GM18909 (cell line): ENCODE results near the gene PARD3B.

ENCODE experiments used
- ATAC-seq: cut with Tn5 transposase; IDR thresholded peaks from one replicate; pipeline ENCODE4 v1.9.1; 2021; ENCODE audit warnings: mild to moderate bottlenecking; ENCODE audit not compliant: unreplicated experiment, poor library complexity

Gene PARD3B

DNA sequence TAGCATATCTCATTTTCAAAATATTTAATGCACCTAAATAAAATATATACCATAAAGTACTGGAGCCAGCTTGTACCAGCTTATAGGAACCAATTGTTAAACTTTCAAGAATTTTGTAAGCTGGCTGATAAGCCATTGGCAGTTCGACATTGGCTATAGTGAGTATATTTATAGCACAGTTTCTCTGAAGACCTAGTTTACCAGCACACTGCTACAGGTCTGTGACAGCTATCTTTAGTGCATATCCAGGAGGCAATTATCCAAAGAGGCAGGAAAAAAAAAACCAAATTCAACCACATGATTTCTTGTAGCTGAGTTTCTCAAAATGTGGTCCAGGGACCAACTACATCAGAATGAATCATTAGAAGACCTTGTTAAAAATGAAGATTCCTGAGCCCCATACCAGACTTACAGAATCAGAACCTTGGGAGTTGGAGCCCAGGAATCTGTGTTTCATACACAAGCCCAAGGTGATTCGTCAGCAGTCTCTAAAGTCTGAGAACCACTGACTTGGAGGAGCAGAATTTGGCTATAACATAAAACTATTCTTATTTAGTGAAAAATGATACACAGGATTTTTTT, 858.1 kb downstream of the PARD3B start:
- no peak for ATAC-seq

DNA sequence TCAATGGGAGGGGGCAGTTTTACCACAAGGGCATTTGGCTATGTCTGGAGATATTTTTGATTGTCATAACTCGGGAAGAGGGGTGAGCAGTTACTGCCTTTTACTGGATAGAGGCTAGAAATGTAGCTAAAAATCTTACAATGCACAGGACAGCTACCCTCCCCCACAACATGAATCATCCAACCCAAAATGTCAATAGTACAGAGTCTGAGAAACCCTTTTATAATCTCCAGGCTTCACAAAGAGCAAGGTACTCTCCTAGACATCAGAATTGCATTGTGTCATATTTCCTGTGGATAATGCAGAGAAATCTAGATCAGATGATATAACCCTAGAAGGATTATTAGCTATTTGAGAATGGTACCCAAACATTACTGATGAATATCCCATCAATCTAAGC, 859.9 kb downstream of the PARD3B start:
- no peak for ATAC-seq

DNA sequence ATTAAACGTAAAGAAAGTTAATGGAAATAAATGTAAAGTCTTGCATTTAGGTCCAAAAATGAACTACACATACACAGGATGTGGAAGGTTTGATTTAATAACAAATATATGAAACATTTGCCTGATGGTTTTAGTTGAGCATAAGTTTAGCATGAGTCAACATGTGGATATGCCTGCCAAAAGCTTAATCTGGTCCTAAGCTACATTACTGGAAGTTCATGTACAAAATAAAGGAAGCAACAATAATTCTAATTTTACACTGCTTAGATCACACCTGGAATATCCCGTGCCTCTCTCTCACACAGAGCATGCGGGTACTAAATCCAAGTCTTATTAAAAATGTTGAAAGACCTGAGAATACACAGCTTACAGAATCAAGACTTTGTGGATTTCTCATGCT, 860.5 kb downstream of the PARD3B start:
- no peak for ATAC-seq

DNA sequence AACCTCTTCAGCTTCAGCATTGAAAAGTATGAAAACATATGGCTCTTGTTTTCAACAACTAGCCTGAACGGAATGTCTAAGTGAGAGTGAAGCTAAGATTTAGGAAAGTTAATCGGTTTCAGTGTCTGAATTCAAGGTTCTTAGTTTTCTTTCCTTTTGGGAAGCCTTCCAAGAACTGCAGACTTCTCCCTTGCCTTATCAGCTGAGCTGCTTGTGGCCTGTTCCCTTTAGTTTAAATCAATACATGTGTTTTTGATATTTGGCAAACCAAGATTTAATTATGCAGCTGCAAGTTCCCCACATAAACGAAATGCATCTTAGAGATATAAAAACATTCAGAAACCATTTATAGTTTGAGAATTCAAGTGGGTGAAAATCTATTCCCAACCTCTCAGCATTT, 862.7 kb downstream of the PARD3B start:
- no peak for ATAC-seq

DNA sequence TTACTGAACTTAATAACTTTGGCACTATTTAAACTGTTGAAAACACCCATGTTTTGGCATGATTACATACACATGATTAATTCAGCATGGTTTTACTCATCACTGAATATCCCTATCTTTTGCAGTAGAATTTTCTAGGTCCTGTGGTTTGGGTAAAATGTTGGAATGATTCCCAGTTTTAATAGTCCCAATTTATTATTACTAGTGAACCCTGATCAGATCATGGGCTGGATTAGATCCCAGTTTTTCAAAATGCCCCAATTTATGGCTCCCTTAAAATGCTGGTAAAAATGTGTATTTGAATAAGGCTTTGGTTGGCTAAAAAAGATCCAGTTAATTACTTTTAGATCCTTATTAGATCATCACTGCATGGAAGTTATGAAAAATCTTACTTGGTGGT, 863.4 kb downstream of the PARD3B start:
- no peak for ATAC-seq

DNA sequence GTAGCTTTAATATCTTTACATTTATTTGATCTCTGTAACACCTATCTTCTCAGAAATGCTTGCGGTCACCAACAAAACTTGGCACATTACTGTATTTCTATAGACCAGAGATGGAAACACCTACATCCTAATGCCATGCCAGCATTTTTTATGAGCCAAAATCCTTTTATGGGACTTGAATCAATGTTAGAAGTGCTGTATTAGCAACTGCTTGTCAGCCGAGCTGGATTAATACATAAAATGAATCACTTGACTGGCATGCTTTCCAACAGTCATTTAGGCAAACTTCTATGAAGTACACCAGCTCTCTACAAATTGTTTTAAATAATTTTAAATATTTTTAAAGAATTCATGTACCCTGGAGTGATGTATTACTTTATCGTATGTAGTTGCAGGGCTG, 864.1 kb downstream of the PARD3B start:
- no peak for ATAC-seq

DNA sequence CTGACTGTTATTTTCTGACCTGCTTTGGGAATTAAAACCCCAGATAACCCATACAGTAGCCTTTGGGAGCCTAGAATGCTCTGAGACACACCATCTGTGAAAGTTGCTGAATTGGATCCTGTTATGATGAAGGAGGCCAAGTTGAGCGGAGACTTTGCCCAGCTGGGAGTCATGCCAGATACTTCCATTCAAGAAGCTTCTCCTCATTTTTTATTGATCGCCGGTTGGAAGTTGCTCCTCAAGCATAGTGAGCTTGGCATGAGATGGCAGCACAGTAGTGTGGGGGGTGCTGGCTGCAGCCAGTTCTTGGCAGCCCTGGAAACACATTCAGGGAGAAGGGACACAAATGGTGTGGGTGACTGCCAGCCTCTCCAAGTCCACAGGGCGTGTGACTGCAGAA, 866.3 kb downstream of the PARD3B start:
- ATAC-seq: no peak

DNA sequence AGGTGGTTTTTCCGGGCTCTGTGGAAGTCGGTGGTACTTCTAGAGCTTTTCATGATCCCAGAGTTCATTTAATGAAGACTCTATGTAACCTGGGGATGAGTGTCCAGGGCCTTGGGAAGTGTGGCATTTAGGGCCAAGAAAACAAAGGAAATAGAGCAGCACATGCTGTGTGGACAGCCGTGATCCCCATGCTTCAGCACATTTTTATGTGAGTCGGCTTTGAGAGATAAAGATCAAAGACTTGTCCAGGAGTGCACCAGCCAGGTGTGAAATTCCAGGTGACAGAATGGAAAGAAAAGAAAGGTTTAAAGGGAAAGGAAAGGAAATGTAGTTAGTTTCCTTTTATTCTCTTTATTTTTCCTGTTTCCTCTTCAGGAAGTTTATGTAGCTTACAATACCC, 879.1 kb downstream of the PARD3B start:
- ATAC-seq: no peak

DNA sequence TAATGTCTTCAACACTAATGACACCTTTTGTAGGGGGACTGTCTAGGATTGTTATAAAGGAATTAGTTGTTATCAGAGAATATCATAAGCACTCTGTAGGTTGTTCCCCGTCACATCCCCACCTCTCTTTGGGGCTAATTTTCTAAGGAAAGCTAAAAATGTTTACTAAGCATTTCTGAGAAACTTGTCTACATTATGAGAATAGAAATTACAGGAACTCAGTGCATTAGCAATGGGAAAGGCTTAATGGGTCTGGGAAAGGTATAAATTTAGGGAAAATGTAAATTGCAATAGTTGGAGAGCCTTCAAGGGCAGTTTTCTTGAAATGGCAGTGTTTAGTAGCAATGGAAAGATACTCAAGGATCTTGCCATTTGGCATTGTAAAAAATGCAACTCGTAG, 879.8 kb downstream of the PARD3B start:
- ATAC-seq: no peak

DNA sequence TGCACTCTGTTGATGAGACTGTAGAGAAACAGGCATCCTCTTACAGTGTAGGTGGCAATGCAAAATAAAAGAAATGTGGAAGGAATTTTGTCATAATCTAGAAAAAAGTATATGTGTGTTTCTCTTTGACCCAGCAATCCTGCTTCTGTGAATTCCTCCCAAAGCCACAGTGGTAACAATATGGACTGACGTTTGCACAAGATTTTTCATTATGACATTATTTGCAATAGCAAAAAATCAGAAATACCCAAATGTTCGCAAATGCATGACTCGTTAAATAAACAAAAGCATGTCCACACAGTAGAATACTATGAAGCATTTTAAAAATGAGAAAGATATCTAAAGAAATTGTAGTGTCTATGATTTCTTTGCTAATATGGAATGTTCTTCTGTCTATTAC, 881.8 kb downstream of the PARD3B start:
- no peak for ATAC-seq

DNA sequence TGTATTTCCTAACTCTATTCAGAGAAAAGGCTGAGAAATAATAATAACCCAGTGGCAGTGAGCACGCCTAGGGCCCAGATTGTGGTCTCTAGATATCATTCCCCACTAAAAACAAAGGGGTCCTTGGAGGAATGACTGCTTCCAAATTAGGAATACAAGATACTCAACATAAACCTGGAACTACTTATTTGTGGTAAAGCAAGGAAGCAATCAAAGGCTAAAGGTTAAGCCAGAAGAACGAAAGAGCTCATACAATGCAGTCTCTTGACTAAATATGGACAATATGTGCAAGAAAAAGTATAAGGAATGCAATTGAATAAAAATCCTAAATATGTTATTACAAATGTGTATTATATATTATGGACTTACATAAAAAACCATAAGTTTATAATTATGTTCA, 883.5 kb downstream of the PARD3B start:
- ATAC-seq: no peak

DNA sequence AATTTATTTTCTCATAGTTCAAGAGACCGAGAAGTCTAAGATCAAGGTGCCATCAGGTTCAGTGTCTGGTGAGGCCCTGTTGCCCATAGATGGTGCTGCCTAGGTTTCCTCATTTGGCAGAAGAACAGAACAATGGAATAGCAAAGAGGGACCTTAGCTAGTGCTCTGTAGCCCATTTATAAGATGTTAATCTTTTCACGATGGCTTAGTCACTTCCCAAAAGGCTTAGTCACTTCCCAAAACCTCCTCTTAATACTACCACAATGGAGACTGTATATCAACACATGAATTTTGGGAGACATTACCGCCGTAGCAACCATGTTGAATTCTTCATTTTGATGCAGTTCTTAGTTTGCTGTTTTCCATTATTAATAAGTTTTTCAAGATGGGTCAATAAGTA, 890.7 kb downstream of the PARD3B start:
- ATAC-seq: no peak

DNA sequence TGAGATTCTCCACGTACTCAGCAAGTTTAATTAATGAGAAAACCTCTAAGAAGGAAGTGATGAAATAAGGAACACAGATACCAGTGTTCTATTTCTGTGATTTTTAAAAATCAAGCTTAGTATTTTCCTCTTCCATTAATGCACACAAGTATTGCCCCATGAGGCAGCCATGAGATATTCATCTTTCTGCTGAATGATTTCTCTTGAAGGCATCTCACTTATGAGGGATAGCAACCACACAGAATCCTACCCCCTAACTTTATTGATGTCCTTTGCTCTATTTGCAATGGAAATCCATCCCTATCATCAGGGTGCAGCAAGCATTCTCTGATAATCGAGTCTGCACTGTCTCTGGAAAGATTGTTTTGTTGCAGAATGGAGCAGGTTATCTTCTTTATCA, 893.0 kb downstream of the PARD3B start:
- ATAC-seq: no peak

DNA sequence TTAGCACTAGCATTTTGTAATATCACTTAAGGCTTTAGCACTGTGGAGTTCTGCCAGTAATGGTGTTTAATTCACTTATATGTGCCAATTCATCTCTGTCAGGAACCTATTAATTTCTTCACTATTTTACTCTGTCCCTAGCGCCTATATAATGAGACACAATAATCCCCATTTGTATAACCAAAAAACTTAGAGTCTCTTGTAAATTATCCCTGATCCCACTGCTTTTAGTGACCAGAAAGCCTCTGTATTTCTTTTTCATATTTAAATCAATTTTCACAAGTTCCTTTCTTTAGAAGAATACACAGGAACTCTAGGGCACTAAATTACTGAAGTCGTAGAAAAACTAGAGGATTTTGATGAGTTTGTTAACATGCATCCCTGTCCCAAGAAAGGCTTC, 894.3 kb downstream of the PARD3B start:
- no peak for ATAC-seq

DNA sequence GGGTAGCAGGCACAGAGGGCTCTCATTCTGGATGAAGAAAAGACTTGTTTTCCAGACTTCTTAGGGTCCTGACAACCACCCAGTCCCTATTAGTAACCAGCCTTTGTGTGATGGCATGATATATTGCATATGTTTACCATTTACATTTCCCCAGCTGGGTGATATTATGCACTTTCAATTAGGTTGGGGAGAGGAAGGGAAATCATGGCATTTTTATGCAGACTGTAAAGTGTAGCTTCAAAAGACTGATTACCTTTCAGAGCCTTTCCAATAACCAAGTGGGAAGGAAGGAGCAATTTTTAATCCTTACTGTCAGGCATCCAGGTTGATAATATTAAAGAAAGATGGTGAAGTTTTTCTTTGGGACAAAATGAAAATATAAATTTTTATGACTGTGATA, 896.2 kb downstream of the PARD3B start:
- no peak for ATAC-seq

DNA sequence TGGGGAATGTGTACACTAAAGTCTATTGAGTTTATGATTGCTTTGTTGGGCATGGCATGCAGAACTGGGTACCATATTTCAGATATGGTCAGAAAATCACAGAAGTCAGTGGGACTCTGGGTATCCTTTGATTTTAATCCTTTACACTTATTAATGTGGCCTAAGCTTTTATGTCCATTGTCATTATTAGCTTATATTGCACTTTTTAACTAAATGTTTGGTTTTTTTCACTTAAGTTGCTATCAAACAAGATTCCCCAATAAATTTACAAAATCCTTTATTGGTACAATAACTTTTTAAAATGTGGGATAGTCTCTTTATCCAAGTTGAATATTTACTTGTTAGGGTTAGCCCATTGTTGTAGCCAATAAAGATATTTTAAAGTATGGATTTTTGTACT, 902.9 kb downstream of the PARD3B start:
- no peak for ATAC-seq

DNA sequence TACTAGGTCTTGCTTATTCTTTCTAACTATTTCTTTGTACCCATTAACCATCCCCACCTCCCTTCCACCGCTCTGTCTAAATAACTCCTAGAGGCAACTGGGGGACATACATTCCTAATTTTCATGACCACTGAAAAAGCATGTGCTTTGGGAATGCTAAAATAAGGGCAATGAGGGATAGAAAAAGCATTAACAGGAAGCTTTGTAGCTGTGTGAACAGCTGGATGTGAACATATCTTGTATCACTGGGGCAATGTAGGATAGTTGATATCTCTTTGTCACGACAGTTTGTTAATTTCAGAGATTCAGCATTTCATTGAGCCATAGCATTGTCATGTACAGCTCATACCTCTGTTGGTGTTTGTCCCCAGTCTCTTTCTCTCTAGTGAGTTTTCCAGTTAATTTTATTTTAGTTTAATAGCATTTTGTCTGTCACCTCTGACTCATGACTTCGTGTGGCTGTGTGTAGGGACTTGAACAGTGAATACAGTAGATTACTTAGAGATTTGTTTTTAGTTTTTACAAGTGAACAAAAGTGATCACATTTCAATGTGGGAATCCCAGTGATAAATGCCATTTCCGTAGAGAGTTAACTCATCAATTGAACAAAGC, 906.7 kb downstream of the PARD3B start:
- ATAC-seq: no peak

DNA sequence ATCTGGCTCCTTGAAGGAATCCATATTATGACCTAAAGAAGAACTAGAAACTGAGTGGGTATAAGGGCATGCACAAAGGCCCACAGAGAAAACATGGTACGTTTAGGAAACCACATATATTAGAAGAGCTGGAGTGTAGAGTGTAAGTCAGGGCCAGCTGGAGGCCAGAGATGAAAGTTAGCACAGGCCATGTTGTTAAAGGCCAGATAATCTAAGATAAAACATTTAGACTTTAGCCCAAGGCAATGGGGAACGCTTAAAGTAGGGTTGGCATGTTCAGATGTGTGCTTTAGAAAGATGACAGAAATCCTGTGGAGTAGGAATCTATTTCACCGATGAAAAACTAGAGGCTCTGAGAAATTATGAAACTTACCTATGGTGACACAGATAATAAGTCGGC, 907.9 kb downstream of the PARD3B start:
- ATAC-seq: no peak

DNA sequence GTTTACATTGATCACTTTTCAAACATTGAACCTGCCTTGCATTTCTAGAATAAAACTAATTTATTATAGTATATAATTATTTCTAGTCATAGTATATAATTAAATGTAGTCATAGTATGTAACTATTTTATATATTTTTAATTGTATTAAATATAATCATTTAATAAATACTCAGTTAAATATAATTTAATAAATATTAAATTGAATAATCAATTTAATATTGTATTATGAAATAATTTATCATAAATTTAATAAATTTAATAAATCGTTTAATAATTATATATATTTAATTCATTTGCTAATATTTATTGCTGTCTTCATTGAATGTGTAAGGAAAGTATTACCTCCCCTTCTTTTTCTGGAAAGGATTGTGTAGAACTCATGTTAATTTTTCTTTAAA, 911.4 kb downstream of the PARD3B start:
- ATAC-seq: no peak

DNA sequence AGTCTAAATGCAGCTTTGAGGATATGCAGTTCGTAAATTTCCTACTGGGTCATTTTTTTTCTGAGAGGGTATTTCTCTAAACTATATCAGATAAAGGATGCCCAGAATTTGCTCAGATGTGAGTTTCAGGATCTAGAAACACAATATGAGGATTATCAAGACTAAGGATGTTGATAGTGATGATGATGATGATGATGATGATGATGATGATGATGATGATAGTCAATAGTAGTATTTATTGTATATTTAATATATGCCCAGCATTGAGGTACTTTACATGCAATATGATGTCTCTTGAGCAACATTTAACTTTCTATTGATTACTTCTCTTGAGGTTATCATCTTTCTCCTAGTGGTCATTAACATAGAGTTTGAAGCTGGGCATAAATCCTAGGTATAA, 914.9 kb downstream of the PARD3B start:
- ATAC-seq: no peak

DNA sequence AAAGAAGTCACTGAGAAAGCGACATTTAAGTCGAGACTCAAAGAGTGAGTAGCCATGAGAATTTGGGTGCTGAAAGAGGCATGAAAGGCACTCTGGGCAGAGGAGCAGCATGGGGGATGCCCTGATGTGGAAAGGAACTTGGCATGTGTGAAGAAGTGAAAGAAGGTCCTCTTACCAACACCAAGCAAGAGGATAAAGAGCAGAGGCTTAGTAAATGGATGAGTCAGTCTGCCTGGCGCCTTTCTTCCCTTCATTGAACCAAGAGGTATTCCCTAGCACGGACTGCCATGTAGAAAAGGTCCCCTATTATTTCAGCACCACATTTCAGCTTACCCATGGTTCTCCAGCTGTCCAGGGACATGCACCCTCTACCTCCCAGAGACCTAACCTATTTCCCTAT, 915.9 kb downstream of the PARD3B start:
- ATAC-seq: no peak
